GM10248 (cell line): ENCODE data around the gene MED22.

Experiments
- CTCF ChIA-PET: fragments of 300-600 bp; sonication (Branson Sonifier 250); formaldehyde crosslinking; extraction: SDS; loops from one replicate; lab custom pipeline; 2021; ENCODE audit warnings: antibody characterized with exemption; lab: Yijun Ruan, JAX
- POLR2A ChIA-PET: fragments of 350-650 bp; sonication (Branson Sonifier 250); formaldehyde crosslinking; extraction: SDS; loops from one replicate; lab custom pipeline; 2020; ENCODE audit warnings: antibody characterized with exemption; lab: Yijun Ruan, JAX
- DNase-seq: peaks from one replicate; pipeline ENCODE4 v3.0.0; 2012; ENCODE audit errors: extremely low spot score
- TF ChIP-seq, protein P1 (sequence below): IDR thresholded peaks from 2 replicates; pipeline ENCODE4 v1.5.1; 2012; ENCODE audit warnings: mild to moderate bottlenecking, low read depth; ENCODE audit errors: extremely low read depth, missing control alignments, control extremely low read depth

The MED22 gene

DNA sequence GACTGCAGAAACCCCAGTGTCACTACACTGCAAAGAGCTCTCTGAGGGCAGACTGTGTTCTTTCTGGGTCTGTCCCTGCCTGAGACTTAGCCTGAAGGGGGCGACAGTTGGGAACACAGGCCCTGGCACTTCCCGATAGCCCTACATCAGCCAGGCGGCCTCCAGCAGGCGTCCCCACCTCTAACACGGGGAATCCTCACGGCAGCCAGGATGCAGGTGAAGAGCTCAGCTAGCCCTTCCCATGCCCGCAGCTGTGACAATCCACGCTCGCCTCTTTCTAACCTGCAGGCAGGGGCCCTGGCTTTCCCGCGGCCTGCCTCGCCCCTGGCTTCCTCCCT lies 5.9 kb downstream of the MED22 start:
- DNase-seq, result no peak
- ChIA-PET POLR2A (no interaction called here), CTCF (interaction anchor here (0.9 to 2.5 kb wide), 6 partner anchors 9 to 156 kb away, joined by 3 to 13 read pairs (median 3); no protein-coding TSS in a partner anchor)
- TF ChIP-seq, protein P1, sequence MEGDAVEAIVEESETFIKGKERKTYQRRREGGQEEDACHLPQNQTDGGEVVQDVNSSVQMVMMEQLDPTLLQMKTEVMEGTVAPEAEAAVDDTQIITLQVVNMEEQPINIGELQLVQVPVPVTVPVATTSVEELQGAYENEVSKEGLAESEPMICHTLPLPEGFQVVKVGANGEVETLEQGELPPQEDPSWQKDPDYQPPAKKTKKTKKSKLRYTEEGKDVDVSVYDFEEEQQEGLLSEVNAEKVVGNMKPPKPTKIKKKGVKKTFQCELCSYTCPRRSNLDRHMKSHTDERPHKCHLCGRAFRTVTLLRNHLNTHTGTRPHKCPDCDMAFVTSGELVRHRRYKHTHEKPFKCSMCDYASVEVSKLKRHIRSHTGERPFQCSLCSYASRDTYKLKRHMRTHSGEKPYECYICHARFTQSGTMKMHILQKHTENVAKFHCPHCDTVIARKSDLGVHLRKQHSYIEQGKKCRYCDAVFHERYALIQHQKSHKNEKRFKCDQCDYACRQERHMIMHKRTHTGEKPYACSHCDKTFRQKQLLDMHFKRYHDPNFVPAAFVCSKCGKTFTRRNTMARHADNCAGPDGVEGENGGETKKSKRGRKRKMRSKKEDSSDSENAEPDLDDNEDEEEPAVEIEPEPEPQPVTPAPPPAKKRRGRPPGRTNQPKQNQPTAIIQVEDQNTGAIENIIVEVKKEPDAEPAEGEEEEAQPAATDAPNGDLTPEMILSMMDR, result no peak

DNA sequence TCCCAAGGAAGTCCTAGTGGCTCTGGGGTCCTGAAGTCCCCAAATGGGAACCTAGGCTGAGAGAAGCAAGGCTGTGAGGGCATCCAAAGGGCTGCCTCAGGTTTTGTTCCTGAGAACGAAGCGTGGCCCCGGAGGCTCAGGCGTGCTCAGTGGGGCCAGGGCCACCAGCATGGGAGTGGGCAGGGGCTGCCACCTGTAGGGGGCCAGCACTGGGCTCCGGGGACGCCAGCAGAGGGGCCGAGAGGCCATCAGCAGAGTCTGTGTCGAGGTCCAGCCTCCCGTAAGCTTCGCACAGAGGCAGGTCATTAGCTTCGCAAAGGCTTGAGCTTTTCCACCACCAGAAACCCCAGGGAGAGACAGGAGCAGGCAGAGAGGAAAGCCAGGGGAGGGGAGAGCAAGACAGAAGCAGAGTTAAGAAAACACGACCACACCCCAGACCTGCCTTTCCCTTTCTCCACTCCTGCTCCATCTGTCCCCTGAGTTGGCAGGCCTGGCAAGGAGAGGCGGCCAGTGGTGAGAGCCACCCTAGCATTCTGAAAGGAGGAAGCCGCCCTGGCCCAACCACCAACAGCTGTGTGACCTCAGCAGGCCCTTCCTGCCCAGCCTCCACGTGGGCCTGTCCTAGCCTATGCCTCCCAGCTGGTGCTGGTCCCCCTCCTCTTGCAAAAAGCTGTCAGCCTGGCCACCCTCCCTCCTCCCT lies 6.4 kb downstream of the MED22 start:
- POLR2A ChIA-PET, result interaction anchor here (0.5 kb wide), 1 partner anchor 23 kb away, joined by 7 read pairs; no protein-coding TSS in a partner anchor

DNA sequence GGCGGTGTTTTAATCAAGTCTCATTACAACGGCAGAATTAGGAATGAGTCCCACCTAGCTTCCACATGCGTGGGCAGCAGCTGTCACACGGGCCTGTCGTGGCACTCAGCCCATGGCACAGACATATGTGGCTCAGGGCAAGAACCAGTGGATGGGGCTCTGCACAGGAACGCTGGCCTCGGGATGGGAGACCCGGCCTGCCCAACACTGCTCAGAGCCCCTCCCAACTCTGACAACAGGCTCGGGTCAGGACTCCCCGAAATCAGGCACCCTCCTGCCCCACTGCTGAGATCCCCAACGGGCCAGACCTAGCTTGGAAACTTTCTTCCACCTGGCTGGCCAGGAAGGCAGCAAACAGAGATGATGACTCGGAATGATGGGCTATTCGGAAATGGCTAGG lies 7.0 kb downstream of the MED22 start:
- CTCF ChIA-PET, result no interaction called here
- TF ChIP-seq, protein P1, result no peak
- POLR2A ChIA-PET, result interaction anchor here (0.5 to 1.2 kb wide), 2 partner anchors 24 to 31 kb away, joined by 3 to 7 read pairs; no protein-coding TSS in a partner anchor
- no peak for DNase-seq

More for the DNA sequence above, 6.4 kb downstream of the MED22 start:
- CTCF ChIA-PET, result interaction anchor here (0.9 to 2.5 kb wide), 6 partner anchors 9 to 156 kb away, joined by 3 to 13 read pairs (median 3); no protein-coding TSS in a partner anchor
- TF ChIP-seq, protein P1, result no peak
- DNase-seq, result no peak

DNA sequence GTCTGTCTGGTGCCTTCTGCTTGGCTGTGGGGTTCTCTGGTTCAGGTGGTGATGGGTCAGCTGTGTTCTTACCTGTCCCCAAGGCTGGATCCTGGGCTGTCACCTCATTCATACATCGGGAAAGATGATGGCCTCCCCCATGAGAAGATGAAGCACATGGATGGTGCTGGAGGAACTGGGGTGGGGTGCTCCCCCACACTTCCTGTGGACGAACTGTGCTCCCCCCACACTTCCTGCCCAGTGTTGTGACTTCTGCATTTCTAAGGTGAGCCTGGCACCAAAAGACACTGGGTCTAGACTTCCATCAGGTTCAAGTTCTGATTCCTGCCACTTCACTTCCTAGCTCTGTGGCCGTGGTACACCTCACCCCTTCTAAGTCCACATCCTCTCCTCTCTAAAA lies 7.7 kb downstream of the MED22 start:
- POLR2A ChIA-PET, result interaction anchor here (1.1 to 1.2 kb wide), 2 partner anchors 8 to 32 kb away, joined by 3 read pairs; partner anchors contain the start of genes MED22 and RPL7A
- DNase-seq, result no peak
- TF ChIP-seq, protein P1, result no peak
- CTCF ChIA-PET, result interaction anchor here (1.1 to 1.6 kb wide), 2 partner anchors 10 to 30 kb away, joined by 4 to 6 read pairs; no protein-coding TSS in a partner anchor

DNA sequence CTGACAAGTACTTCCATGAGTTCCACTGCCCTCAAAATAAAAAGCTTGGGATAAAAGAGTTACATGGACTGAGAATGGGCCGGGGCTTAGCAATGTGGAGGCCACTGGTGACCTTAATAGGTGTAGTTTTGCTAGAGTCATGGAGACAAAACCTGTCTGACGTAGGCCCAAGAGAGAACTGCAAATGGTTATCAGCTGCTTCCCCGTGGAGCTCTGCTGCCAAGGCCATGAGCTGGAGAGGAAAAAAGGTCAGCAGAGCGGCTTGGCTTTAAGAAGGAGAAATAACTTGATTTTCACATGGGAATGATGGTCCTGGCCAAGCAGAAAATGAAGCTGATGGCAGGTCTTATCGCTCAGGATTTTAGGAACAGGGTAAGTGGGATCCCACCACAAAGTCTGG lies 8.3 kb downstream of the MED22 start:
- CTCF ChIA-PET, result interaction anchor here (1.1 to 1.6 kb wide), 2 partner anchors 10 to 31 kb away, joined by 4 to 6 read pairs; no protein-coding TSS in a partner anchor

More for the DNA sequence above, 8.3 kb downstream of the MED22 start:
- TF ChIP-seq, protein P1, result no peak
- POLR2A ChIA-PET, result interaction anchor here (1.1 to 1.2 kb wide), 2 partner anchors 8 to 33 kb away, joined by 3 read pairs; partner anchors contain the start of genes MED22 and RPL7A
- no peak for DNase-seq
